LNCaP clone FGC (cell line): ENCODE results near the gene CA11.

Experiments
- DNase-seq: peaks from one replicate; pipeline ENCODE4 v3.0.0-alpha.2; 2011; ENCODE audit warnings: low read depth
- H3K4me3 ChIP-seq: 2 replicates; pipeline ENCODE4 v1.5.1; 2011; ENCODE audit warnings: mild to moderate bottlenecking, low read depth, low read length, control low read depth
- TF ChIP-seq, protein P1 (sequence below): IDR thresholded peaks from 2 replicates; pipeline ENCODE4 v1.5.1; 2012; ENCODE audit warnings: mild to moderate bottlenecking; ENCODE audit not compliant: control insufficient read depth, insufficient read depth; ENCODE audit errors: extremely low read depth

Gene CA11

DNA sequence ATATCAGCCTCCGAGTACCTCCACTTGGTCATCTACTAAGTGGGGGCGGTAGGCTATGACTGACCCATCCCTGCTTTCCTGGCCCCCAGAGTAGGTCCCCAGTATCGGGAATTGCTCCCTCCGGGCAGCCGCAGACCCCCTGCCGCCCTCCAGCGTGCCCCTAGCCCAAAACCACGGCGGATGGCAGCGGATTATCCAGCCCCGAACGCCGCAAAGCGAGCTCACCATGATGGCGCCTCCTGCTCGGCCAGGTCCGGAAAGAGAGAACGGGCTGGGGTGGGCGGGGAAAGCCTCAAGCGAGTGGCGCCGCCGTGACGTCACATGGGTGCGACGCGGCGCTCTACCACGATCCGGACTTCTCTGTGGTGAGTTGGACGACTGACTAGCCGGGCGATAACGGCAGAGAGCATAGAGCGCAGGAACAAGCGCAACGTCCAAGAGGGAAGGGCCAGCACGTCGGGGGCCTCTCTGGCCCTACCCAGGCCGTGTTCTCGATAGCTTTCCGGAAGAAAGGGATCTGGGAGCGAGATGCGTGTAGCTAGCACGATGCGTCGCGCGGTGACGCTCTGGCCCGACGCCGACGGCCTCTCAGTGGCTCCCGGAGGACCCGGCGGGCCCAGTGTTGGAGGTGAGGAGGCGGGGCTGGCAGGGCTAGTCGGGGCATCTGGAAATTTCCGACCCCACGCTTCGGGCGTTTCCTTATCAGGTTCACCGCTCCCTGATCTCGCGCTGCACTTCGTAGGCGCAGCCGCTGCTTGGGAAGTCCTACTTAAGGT is 26.9 kb downstream of the CA11 start, which contains the start of the genes RPL18 and SPHK2:
Gene RPL18 (minus strand): TSS at position 263 of the 776 bp plus-strand sequence. CDS start 35 bp downstream, at position 228.
Gene SPHK2 (plus strand): TSS at position 591 of the 776 bp plus-strand sequence. CDS start 1,009 bp downstream, outside the sequence.
- H3K4me3 ChIP-seq: peak within 1 kb of the TSS; percentile 91
- TF ChIP-seq, protein P1, sequence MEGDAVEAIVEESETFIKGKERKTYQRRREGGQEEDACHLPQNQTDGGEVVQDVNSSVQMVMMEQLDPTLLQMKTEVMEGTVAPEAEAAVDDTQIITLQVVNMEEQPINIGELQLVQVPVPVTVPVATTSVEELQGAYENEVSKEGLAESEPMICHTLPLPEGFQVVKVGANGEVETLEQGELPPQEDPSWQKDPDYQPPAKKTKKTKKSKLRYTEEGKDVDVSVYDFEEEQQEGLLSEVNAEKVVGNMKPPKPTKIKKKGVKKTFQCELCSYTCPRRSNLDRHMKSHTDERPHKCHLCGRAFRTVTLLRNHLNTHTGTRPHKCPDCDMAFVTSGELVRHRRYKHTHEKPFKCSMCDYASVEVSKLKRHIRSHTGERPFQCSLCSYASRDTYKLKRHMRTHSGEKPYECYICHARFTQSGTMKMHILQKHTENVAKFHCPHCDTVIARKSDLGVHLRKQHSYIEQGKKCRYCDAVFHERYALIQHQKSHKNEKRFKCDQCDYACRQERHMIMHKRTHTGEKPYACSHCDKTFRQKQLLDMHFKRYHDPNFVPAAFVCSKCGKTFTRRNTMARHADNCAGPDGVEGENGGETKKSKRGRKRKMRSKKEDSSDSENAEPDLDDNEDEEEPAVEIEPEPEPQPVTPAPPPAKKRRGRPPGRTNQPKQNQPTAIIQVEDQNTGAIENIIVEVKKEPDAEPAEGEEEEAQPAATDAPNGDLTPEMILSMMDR: 0 out of 2 replicates have a peak, but pooled peaks have one; percentile 1

GRCh38 chr19:48618278-48618915 is 27.6 kb downstream of the CA11 start:
- DNase-seq: no peak
- peak overlapping the region; percentile 91 for H3K4me3 ChIP-seq
- TF ChIP-seq, protein P1: no peak

More for the DNA sequence above, 26.9 kb downstream of the CA11 start, which contains the start of the genes RPL18 and SPHK2:
- DNase-seq: peak; percentile 96

DNA sequence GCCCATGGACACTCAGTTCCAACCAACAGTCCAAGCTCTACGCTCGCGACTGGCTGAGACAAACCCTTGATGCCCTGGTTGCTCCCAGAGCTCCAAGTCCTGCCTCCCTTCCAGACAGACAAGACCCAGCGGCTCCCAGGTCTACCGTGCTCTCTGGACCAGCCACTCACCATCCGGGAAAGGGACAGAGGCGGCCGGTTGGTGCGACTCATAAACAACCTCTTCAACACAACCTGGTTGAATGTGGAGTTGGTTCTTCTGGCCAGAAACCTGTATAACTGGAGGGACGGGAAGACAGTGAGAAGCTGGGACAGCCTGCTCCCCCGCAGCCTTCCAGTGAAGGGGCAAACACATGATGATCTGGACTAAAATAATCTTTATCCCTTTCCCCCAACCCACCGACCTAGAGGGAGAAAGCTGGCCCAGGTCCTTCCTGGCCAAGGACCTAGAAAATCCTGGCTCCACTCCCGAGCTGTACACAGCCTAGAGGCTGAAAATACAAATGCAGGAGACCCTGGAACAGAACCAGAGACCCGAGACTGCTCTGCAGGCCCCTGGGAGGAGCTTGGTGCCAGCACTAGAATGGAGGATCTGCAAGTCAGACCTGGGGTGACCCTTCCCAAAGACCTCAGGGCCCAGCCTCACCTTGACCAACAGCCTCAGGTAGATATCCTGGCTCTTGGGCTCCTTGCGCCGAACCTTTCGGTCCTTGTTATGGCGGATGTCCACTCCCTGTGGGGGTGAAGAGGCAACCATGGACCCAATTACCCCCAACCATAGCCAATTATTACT is 28.6 kb downstream of the CA11 start:
- TF ChIP-seq, protein P1: no peak
- peak overlapping the region; percentile 91 for H3K4me3 ChIP-seq
- no peak for DNase-seq

DNA sequence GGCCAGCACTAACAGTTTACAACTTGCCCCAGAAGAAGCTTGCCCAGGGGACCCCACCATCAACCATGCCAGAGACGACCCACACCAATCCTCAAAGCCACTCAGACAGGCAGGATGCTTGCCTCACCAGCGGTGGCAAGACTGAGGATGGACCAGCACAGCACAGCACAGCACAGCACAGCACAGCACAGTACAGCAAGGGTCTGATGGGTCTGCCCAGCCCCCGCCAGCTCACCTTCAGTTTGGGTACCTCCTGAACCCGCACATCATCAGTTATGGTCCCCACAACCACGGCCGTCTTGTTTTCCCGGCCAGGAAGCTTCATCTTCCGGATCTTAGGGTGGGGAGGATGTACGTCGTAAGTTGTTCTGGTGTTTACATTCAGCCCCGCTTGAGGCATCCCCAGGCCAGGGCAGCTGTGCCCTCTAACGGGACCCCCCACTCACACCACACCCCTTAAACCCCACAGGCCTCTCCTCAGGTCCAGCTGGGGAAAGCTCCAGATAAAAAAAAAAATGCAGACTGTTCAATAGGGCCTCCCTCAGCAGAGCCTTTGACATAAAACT is 29.4 kb downstream of the CA11 start:
- peak overlapping the region; percentile 91 for H3K4me3 ChIP-seq
- DNase-seq: no peak
- TF ChIP-seq, protein P1: no peak

GRCh38 chr19:48616041-48616436 is 29.9 kb downstream of the CA11 start:
- peak overlapping the region; percentile 91 for H3K4me3 ChIP-seq
- no peak for DNase-seq
- TF ChIP-seq, protein P1: no peak

DNA sequence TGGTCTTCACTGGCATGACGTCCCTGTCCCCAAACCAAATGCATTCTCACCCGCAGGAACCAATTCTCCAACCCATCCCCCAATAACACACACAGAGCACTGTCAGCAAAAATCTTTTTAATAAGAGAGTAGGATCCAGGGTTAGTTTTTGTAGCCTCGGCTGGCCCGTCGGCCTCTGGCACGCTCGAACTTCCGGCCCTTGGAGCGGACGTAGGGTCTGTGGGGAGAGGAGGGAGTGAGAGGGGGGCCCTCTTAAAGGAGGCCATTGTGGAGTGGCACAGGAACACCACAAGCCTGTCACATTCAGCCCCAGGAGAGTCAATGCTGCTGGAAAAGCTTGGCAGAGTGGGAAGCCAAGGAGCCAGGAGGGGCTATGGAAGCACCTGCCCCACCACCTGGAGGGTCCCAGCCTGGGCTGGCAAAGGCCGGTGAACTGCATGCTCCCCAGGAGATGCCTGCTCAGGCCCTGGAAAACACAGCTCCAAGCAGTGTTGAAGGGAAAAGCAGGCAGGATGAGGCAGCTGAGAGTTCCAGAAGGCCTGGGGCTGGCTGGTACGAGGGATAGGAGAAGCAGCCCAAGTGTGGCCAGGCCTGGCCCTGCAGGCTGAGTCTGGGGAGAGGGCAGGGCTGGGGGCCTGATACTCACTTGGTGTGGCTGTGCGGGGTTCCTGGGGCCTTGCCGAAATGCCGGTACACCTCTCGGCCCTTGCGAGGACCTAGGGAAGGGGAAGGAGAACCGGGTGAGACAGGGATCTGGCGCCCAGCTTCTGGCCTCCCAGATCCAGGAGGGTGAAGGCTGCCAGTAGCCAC is 30.6 kb downstream of the CA11 start:
- no peak overlapping the region for H3K4me3 ChIP-seq
- DNase-seq: no peak
- TF ChIP-seq, protein P1: no peak
